ENCODE measurements around the gene NOL3.
A peak's percentile ranks its signal among the peaks of the same experiment; 100 is the strongest.

- TF ChIP-seq CTCF (IDR thresholded peaks at IDR 0.05) (no peak), POLR2A (IDR thresholded peaks at IDR 0.05) (peak in 1 of 2 donors; percentile 70)
Measured at GRCh38 chr16:67183627-67184452, 13.5 kb downstream of the NOL3 start, which contains the start of gene MATCAP1.
